PC-9 (cell line): ENCODE results near the gene ETS1. TPM values are rescaled to one million over a fixed set of nuclear protein-coding genes. Genes with fewer than 3 reads are reported as not detected.

ENCODE experiments used
- BruUV-seq: library from RNA; stranded (reverse); fragments of 400-500 nt; replicated peaks from 2 replicates; lab custom pipeline; 2021; lab: Mats Ljungman, UMichigan
- CTCF ChIA-PET: fragments of 300-600 bp; sonication (Branson Sonifier 250); formaldehyde crosslinking; loops from one replicate; lab custom pipeline; 2022; ENCODE audit warnings: antibody characterized with exemption; lab: Charles Lee
- POLR2A ChIA-PET: fragments of 300-600 bp; sonication (Branson Sonifier 250); formaldehyde crosslinking; loops from one replicate; lab custom pipeline; 2022; ENCODE audit warnings: antibody characterized with exemption; ENCODE audit not compliant: unreplicated experiment; lab: Charles Lee
- DNase-seq, 2 experiments: peaks; one replicate each; pipeline versions ENCODE4 v3.0.0 to v3.0.0-alpha.2; 2015 to 2022; ENCODE audit warnings: mixed read lengths in 1 of 2
- H2AFZ ChIP-seq: fragments of 200-600 bp; sonication (generic); 2 replicates; pipeline ENCODE4 v1.8.1; 2017; ENCODE audit warnings: antibody characterized with exemption
- H3F3A ChIP-seq: fragments of 200-600 bp; sonication (generic); 2 replicates; pipeline ENCODE4 v1.8.1; 2017; ENCODE audit warnings: antibody characterized with exemption, mild to moderate bottlenecking, low read depth; ENCODE audit not compliant: insufficient read depth
- H3K27ac ChIP-seq: fragments of 200-600 bp; sonication (generic); 2 replicates; pipeline ENCODE4 v1.6.1; 2016; ENCODE audit warnings: mixed run types
- H3K27me3 ChIP-seq: fragments of 200-600 bp; sonication (generic); 2 replicates; pipeline ENCODE4 v1.6.1; 2016; ENCODE audit warnings: low read depth, mixed run types; ENCODE audit not compliant: insufficient read depth
- H3K36me3 ChIP-seq: fragments of 200-600 bp; sonication (generic); 2 replicates; pipeline ENCODE4 v1.6.1; 2016; ENCODE audit warnings: low read depth, mixed run types
- H3K4me1 ChIP-seq: fragments of 200-600 bp; sonication (generic); replicated peaks from 2 replicates; pipeline ENCODE4 v1.6.1; 2016; ENCODE audit warnings: mixed run types; ENCODE audit not compliant: insufficient read depth
- H3K4me2 ChIP-seq: fragments of 200-600 bp; sonication (generic); 2 replicates; pipeline ENCODE4 v1.6.1; 2017; ENCODE audit warnings: mixed run types
- H3K4me3 ChIP-seq: fragments of 200-600 bp; sonication (generic); 2 replicates; pipeline ENCODE4 v1.6.1; 2016; ENCODE audit warnings: mixed run types
- H3K79me2 ChIP-seq: fragments of 200-600 bp; sonication (generic); 2 replicates; pipeline ENCODE4 v1.6.1; 2017; ENCODE audit warnings: low read depth, mixed run types
- H3K9me2 ChIP-seq: fragments of 200-600 bp; sonication (generic); 2 replicates; pipeline ENCODE4 v1.8.1; 2017; ENCODE audit warnings: mild to moderate bottlenecking; ENCODE audit not compliant: insufficient read depth
- H3K9me3 ChIP-seq: fragments of 200-600 bp; sonication (generic); 2 replicates; pipeline ENCODE4 v1.8.1; 2016; ENCODE audit warnings: low read depth; ENCODE audit not compliant: insufficient read depth
- H4K20me1 ChIP-seq: fragments of 200-600 bp; sonication (generic); 2 replicates; pipeline ENCODE4 v1.8.1; 2017; ENCODE audit not compliant: insufficient read depth
- EZH2 ChIP-seq: fragments of 200-600 bp; sonication (generic); IDR thresholded peaks from 2 replicates; pipeline ENCODE4 v1.8.0; 2017; ENCODE audit warnings: antibody characterized with exemption, low read depth
- intact Hi-C: fragments of 100-400 bp; cut with micrococcal nuclease; formaldehyde crosslinking; loops from one replicate; pipeline ENCODE4 v1.10.0; 2022; ENCODE audit not compliant: unreplicated experiment
- total RNA-seq: library from RNA; stranded (reverse); gene quantifications from 2 replicates; pipeline ENCODE4 v1.2.3, GENCODE V29; 2021
- TF ChIP-seq, protein P1 (sequence below): fragments of 200-600 bp; sonication (generic); conservative IDR thresholded peaks from 2 replicates; pipeline ENCODE4 v1.6.1; 2017; ENCODE audit warnings: mixed run types, antibody characterized with exemption, mild to moderate bottlenecking, moderate library complexity

The ETS1 gene
- total RNA-seq, 1 experiment from 2014 or later, result 23.3 TPM

DNA sequence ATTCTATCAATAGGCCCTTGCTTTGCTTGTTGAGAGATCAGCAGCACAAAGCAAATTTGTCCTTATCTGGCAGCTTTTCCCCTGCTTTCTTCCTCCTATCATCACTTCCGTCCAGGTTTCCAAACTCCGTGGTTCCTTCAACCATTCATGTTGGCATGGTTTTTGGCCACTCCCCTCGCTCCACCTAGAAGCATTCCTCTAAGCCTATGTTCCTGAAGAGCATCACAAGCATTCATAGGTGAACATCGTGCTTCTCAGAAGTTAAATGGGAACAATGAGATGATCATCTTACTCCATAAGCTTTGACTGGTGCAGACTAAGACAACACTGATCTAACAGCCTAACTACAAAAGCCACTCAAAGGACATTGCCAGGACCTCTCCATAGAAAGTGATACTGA, 86.3 kb downstream of the ETS1 start:
- peaks cover 33% of the 10 kb centered on the region for H3F3A ChIP-seq
- H3K27me3 ChIP-seq, result no peaks in the 10 kb centered on the region
- H3K27ac ChIP-seq, result no peak overlapping the region
- DNase-seq, result no peak
- BruUV-seq, result no TSS peak
- H3K4me2 ChIP-seq, result no peak overlapping the region
- peaks cover 68% of the 10 kb centered on the region for H3K79me2 ChIP-seq
- no peaks in the 10 kb centered on the region for H3K36me3 ChIP-seq
- intact Hi-C loops, result no loop called here
- no peak for TF ChIP-seq EZH2
- TF ChIP-seq, protein P1, sequence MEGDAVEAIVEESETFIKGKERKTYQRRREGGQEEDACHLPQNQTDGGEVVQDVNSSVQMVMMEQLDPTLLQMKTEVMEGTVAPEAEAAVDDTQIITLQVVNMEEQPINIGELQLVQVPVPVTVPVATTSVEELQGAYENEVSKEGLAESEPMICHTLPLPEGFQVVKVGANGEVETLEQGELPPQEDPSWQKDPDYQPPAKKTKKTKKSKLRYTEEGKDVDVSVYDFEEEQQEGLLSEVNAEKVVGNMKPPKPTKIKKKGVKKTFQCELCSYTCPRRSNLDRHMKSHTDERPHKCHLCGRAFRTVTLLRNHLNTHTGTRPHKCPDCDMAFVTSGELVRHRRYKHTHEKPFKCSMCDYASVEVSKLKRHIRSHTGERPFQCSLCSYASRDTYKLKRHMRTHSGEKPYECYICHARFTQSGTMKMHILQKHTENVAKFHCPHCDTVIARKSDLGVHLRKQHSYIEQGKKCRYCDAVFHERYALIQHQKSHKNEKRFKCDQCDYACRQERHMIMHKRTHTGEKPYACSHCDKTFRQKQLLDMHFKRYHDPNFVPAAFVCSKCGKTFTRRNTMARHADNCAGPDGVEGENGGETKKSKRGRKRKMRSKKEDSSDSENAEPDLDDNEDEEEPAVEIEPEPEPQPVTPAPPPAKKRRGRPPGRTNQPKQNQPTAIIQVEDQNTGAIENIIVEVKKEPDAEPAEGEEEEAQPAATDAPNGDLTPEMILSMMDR, result no peak
- no peaks in the 10 kb centered on the region for H4K20me1 ChIP-seq
- H2AFZ ChIP-seq, result no peak overlapping the region
- H3K4me1 ChIP-seq, result peaks cover 60% of the 10 kb centered on the region
- CTCF ChIA-PET, result no interaction called here
- no peaks in the 10 kb centered on the region for H3K9me3 ChIP-seq
- no peak overlapping the region for H3K4me3 ChIP-seq
- H3K9me2 ChIP-seq, result no peaks in the 10 kb centered on the region
- POLR2A ChIA-PET, result no interaction called here

DNA sequence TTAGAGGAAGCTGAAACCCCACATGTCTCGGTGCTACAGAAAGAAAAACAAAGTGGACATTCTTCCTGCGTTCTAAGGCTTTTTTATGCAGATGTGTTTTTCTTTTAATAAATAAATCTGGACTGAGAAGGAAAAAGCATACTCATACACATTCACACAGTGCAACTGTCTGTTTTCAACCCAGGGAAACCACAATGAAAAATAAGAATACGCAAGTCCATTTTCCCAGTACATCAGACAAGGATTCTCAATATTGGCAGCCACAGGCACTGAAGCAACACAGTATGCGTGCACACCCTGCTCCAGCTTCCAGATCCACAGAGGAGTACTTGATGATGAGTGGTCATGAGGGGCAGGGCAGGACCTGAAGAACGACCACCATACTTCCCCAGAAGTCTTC, 86.9 kb downstream of the ETS1 start:
- Histone ChIP-seq H3K79me2 (peaks cover 68% of the 10 kb centered on the region), H3F3A (peaks cover 38% of the 10 kb centered on the region), H3K36me3 (no peaks in the 10 kb centered on the region), H3K4me3 (no peak overlapping the region), H3K4me1 (peaks cover 65% of the 10 kb centered on the region), H4K20me1 (no peaks in the 10 kb centered on the region), H3K27me3 (no peaks in the 10 kb centered on the region), H3K4me2 (no peak overlapping the region), H3K27ac (no peak overlapping the region), H2AFZ (no peak overlapping the region), H3K9me3 (no peaks in the 10 kb centered on the region), H3K9me2 (no peaks in the 10 kb centered on the region)
- ChIA-PET POLR2A (no interaction called here), CTCF (no interaction called here)
- TF ChIP-seq, protein P1, result no peak
- no peak for TF ChIP-seq EZH2
- no TSS peak for BruUV-seq
- intact Hi-C loops, result no loop called here
- no peak for DNase-seq

DNA sequence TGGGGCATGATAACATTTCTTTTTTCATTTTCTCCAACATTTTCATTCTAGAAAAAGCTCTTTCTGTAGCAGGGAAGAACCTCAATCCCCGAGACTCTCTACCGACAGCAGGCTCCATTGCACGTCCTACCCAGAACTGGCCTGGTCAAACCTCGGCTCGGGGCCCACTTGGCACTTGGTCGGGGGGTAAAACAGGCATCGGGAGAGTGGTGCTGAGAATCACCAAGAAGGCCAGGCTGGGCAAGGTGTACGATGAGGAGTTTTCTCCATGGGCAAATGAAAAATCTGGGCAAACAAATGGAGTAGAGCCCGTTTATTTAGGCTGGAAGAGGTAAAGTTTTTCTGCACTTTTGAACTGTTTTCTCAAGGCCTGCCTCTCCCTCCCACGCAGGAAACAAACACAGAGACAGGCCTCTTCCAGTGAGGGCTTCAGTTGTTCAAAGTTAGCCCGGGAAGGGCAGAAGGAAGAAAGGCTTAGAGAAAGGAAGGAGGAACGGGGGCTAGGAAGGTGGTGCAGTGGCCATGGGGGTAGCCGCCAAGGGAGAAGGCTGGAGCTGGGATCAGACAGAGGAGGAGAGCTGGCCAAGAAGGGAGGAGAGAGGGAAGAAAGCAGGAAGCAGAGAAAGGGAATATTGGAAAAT, 87.6 kb downstream of the ETS1 start:
- Histone ChIP-seq H3K79me2 (peaks cover 73% of the 10 kb centered on the region), H3K36me3 (no peaks in the 10 kb centered on the region; the same call in 1 of the 2 replicates), H2AFZ (no peak overlapping the region), H3K4me3 (no peak overlapping the region), H4K20me1 (no peaks in the 10 kb centered on the region), H3K27me3 (no peaks in the 10 kb centered on the region), H3K27ac (peak overlapping the region; percentile 99; the same call in 1 of the 2 replicates), H3K9me2 (no peaks in the 10 kb centered on the region), H3K9me3 (no peaks in the 10 kb centered on the region), H3K4me2 (no peak overlapping the region), H3K4me1 (peaks cover 73% of the 10 kb centered on the region), H3F3A (peaks cover 46% of the 10 kb centered on the region)
- ChIA-PET CTCF (no interaction called here), POLR2A (no interaction called here)
- no peak for DNase-seq
- TF ChIP-seq, protein P1, result no peak
- no peak for TF ChIP-seq EZH2
- intact Hi-C loops, result loop anchor here (5.0 to 10.0 kb wide), 2 partner anchors 52 to 215 kb away; no protein-coding TSS in a partner anchor
- no TSS peak for BruUV-seq
